Measurements from ENCODE around the gene IL26. TPM values are rescaled to one million over a fixed set of nuclear protein-coding genes. Genes with fewer than 3 reads are reported as not detected.

IL26 gene
- total RNA-seq, 1 donor from 2014 or later: not detected

DNA sequence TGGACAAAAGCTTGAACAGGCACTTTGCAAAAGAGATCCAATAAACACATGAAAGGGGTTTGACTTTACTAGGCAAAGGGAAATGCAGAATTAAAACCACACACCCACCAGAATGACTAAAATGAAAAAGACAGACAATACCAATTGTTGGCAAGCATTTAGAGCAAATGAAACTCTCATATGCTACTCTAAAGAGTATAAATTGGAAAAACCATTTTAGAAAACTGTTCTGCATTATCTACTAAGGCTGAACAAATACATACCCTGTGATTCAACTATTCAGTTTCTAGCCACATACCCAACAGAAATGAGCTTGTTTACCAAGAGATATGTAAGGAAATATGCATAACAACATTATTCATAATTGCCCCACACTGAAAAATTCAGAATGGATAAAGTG lies 36.3 kb upstream of the IL26 start:
- DNase-seq (ENCODE audit: extremely low spot score in 2 of 2): no peak
- TF ChIP-seq POLR2AphosphoS5 (IDR thresholded peaks at IDR 0.05; ENCODE audit: insufficient read depth in 1 of 2, low read depth in 1 of 2) (no peak), POLR2A (IDR thresholded peaks at IDR 0.05) (no peak)
- TF ChIP-seq, protein P1, sequence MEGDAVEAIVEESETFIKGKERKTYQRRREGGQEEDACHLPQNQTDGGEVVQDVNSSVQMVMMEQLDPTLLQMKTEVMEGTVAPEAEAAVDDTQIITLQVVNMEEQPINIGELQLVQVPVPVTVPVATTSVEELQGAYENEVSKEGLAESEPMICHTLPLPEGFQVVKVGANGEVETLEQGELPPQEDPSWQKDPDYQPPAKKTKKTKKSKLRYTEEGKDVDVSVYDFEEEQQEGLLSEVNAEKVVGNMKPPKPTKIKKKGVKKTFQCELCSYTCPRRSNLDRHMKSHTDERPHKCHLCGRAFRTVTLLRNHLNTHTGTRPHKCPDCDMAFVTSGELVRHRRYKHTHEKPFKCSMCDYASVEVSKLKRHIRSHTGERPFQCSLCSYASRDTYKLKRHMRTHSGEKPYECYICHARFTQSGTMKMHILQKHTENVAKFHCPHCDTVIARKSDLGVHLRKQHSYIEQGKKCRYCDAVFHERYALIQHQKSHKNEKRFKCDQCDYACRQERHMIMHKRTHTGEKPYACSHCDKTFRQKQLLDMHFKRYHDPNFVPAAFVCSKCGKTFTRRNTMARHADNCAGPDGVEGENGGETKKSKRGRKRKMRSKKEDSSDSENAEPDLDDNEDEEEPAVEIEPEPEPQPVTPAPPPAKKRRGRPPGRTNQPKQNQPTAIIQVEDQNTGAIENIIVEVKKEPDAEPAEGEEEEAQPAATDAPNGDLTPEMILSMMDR (IDR thresholded peaks at IDR 0.05): no peak
- Histone ChIP-seq H3K27ac (no peak overlapping the region), H3K36me3 (no peaks in the 10 kb centered on the region), H3K4me3 (no peak overlapping the region), H3K4me1 (no peaks in the 10 kb centered on the region), H3K9me3 (no peaks in the 10 kb centered on the region), H3K27me3 (no peaks in the 10 kb centered on the region)
- intact Hi-C loops (cut with DNase I): no loop called here

DNA sequence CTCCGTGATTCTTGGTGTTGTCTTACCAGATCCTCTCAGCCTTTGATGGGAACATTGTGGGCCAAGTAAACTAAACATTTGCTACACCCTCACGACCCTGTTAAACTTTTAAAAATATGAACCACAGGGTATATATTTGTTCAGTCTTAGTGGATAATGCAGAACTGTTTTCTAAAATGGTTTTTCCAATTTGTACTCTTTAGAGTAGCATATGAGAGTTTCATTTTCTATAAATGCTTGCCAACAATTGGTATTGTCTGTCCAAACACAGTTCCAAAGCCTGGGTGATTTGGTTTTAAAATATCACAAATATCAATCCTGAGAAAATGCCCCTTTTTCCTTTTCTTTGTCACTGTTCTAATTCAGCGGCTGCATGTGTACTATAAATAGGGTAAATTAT lies 34.5 kb upstream of the IL26 start:
- Histone ChIP-seq H3K4me1 (no peaks in the 10 kb centered on the region), H3K4me3 (no peak overlapping the region), H3K27ac (no peak overlapping the region), H3K9me3 (no peaks in the 10 kb centered on the region), H3K27me3 (no peaks in the 10 kb centered on the region), H3K36me3 (no peaks in the 10 kb centered on the region)
- intact Hi-C loops (cut with DNase I): no loop called here
- no peak for DNase-seq (ENCODE audit: extremely low spot score in 2 of 2)
- TF ChIP-seq, protein P1 (IDR thresholded peaks at IDR 0.05): no peak
- TF ChIP-seq POLR2AphosphoS5 (IDR thresholded peaks at IDR 0.05; ENCODE audit: insufficient read depth in 1 of 2, low read depth in 1 of 2) (no peak), POLR2A (IDR thresholded peaks at IDR 0.05) (no peak)

DNA sequence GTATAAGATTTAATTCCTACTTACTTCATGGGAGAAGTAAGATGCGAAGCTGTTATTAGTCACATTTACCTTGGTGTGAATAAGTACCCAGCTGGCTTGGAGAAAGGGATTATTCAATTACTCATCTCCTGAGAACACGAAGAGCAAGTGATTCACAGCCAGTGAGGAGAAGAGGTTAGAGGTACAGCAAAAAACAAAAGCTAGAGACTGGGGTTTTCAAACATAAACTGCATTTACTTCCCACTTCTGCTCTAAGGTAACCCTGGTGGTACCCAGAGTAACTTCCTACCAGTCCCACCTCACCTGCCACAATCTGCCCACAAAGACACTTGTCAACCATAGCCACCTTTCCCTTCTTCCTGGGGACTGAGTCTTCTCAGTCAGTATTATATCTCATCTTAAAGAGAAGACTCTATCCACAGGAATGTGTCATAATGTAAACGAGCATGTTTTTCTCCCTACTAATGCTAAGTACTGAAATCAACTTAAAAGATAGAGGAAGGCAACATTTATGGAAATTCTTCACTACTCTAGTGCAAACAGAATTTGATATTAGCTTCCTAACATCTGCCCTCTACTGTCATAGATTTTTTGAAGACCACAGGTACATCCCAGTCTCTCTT lies 33.8 kb upstream of the IL26 start:
- no peak overlapping the region for H3K27ac ChIP-seq
- no peak for DNase-seq (ENCODE audit: extremely low spot score in 2 of 2)
- no peaks in the 10 kb centered on the region for H3K9me3 ChIP-seq
- no peaks in the 10 kb centered on the region for H3K4me1 ChIP-seq
- no peaks in the 10 kb centered on the region for H3K27me3 ChIP-seq
- H3K36me3 ChIP-seq: no peaks in the 10 kb centered on the region
- intact Hi-C loops (cut with DNase I): no loop called here
- no peak for TF ChIP-seq POLR2A (IDR thresholded peaks at IDR 0.05)
- TF ChIP-seq POLR2AphosphoS5 (IDR thresholded peaks at IDR 0.05; ENCODE audit: insufficient read depth in 1 of 2, low read depth in 1 of 2): peak in 1 of 2 donors; percentile 49
- no peak overlapping the region for H3K4me3 ChIP-seq

DNA sequence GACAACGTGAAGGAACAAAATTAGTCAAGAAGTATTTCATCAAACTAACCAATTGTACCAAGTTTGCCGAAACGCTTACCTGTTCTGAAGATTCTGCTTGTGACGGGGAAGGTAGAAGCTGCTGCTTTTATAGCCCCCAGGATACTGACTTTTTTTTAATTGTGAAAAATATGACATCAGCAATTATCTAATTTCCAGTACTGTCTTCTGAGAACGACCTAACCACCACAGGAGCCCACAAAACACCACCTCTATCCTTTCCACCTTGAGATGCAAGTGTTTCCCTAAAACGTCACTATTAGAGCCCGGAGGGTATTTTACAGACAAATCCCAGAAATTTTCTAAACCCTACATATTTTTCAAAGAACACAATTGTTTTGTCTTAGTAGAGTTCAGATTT lies 27.9 kb upstream of the IL26 start, which contains the start of gene IL22:
Gene IL22 (minus strand): TSS at position 101 of the 400 bp plus-strand sequence. CDS start 156 bp downstream, outside the sequence.
- Histone ChIP-seq H3K27me3 (no peaks in the 10 kb centered on the region), H3K4me3 (no peak within 1 kb of the TSS), H3K4me1 (no peaks in the 10 kb centered on the region), H3K9me3 (no peaks in the 10 kb centered on the region), H3K36me3 (no peaks in the 10 kb centered on the region), H3K27ac (no peak within 1 kb of the TSS)
- intact Hi-C loops (cut with DNase I): no loop called here
- DNase-seq (ENCODE audit: extremely low spot score in 2 of 2): no peak
- TF ChIP-seq, protein P1 (IDR thresholded peaks at IDR 0.05): no peak
- TF ChIP-seq POLR2A (IDR thresholded peaks at IDR 0.05) (no peak), POLR2AphosphoS5 (IDR thresholded peaks at IDR 0.05; ENCODE audit: insufficient read depth in 1 of 2, low read depth in 1 of 2) (no peak)

DNA sequence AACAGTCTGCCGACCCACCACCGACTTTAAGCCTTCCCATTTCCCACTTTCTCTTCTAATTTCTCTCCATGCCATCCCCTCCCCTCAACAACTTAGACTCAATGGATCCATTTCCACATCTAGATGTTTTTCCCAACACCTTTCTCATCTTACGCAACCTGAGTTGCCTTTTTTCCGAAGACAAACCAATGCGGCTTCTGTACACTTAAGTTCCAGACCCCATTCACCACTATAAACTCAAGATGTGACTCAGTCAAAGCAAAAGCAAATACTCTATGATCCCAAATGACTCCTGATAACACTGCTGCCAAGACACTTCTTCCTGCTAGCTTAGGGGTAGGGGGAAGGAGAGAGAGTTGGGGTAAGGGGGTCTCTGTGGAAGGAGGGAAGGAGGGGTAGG lies 26.5 kb upstream of the IL26 start:
- no peak overlapping the region for H3K4me3 ChIP-seq
- H3K9me3 ChIP-seq: no peaks in the 10 kb centered on the region
- H3K36me3 ChIP-seq: no peaks in the 10 kb centered on the region
- H3K27ac ChIP-seq: no peak overlapping the region
- TF ChIP-seq POLR2AphosphoS5 (IDR thresholded peaks at IDR 0.05; ENCODE audit: insufficient read depth in 1 of 2, low read depth in 1 of 2): no peak
- H3K27me3 ChIP-seq: no peaks in the 10 kb centered on the region
- no peaks in the 10 kb centered on the region for H3K4me1 ChIP-seq
- intact Hi-C loops (cut with DNase I): no loop called here
- DNase-seq (ENCODE audit: extremely low spot score in 2 of 2): no peak

DNA sequence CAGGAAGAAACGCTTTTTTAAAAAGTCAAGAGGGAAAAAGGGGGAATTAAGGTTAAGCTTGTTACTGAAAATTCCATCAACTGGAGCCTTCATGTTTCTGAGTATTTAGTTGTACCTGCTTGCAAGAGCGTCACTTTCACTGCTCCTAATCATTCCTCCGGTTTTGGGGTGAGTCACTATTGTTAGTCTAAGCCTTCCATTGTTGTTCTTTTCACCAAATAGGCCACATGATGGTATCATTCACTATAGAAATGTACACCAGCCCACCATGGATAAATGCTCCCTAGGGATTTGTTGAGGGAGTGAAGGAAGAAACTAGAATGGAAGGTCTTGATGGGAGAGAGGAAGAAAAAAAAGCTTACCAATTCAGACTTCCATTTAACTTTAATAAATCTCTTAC lies 24.8 kb upstream of the IL26 start:
- no peaks in the 10 kb centered on the region for H3K27me3 ChIP-seq
- intact Hi-C loops (cut with DNase I): no loop called here
- H3K4me3 ChIP-seq: no peak overlapping the region
- TF ChIP-seq, protein P1 (IDR thresholded peaks at IDR 0.05): no peak
- TF ChIP-seq POLR2AphosphoS5 (IDR thresholded peaks at IDR 0.05; ENCODE audit: insufficient read depth in 1 of 2, low read depth in 1 of 2): no peak
- TF ChIP-seq POLR2A (IDR thresholded peaks at IDR 0.05): no peak
- no peak overlapping the region for H3K27ac ChIP-seq
- no peaks in the 10 kb centered on the region for H3K9me3 ChIP-seq
- DNase-seq (ENCODE audit: extremely low spot score in 2 of 2): no peak
- H3K36me3 ChIP-seq: no peaks in the 10 kb centered on the region
- H3K4me1 ChIP-seq: peaks cover 9% of the 10 kb centered on the region

Measured in vagina (tissue), 2 donors.